OCI-M2 (cell line): ENCODE data around the gene PUDP.
"Not testable (repeated sequence)": the region's sequence is repeated elsewhere in the genome, so short reads cannot be mapped to it uniquely, and the experiment has no call there.

Source experiments
- DNase-seq: peaks from one replicate; lab custom pipeline; 2025; ENCODE audit not compliant: unreplicated experiment; lab: John Stamatoyannopoulos, UW

Gene PUDP

DNA sequence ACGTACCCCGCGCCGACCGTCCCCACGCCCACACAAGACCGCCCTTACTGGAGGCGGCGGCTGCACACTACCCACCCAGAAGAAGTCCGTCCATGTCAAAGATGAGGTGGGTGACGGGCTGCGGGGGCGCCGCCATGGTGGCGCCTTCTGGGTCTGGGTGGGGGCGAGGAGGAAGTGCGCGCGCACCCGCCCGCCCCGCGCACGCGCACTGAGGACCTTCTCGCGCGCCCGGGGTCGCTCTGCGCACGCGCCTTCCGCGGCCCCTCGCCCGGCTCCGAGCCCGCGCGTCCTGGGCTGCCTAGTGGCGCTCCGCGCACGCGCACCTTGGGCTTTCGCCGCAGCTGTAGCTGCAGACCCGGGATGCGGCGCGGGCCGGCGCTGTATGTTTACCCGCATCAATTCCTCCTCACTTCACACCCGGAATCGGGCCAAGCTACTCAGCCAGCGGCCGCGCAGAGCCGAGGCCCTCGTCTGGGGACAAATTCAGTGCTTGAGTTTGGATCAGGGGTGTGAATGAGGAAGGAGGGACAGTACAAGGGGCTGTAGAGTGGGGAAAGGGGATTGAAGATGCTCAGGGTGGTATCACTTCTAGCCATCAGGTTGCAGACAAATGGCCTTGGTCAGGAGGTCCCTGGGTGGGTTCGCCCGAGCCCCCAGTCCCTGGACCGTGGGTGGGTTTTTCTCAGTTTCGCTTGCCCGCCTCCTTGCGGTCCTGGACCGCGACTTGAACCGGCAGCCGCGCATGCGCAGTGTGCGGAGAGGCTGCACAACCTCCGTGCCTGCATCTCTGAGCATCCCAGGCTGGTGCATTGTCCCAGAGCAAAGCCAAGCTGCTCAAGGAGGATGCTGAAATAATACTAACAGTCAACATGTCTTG is at the start of gene PUDP:
Gene PUDP (minus strand): TSS at position 176 of the 877 bp plus-strand sequence. CDS start 40 bp downstream, at position 136.
- peak; percentile 32 for DNase-seq

DNA sequence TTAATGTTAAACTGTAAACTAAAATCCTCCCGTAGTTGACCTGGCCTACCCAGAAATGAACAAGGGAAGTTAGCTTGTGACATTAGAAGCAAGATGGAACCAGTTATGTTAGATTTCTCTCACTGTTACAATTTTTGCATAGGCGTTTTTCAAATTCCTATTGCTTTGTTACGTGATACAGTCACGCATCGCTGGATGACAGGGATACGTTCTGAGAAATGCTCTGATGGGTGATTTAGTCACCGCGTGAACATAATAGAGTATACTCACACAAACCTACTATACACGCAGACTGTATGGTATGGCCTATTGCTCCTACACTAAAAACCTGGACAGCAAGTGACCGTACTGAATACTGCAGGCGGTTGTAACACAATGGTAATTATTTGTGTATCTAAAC is 46.7 kb upstream of the PUDP start:
- no peak for DNase-seq

DNA sequence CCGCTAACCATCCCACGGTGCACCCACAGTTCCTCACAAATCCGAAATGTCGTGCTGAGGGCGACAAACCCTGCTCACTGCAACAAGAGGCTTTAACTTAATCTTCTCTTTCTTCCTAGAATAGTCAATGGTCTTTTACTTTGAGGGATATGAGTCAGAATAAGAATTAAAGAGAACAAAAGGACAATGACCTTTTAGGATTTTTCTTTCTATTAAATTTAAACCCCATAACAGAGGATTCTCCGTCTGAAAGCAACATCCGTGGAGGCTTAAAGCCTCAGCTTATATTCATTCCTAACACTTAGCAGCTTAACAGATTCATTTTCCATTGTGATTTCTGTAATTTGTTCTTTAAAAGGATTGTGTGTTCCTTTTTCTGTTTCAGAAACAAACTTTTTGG is 44.9 kb upstream of the PUDP start:
- DNase-seq, result no peak

DNA sequence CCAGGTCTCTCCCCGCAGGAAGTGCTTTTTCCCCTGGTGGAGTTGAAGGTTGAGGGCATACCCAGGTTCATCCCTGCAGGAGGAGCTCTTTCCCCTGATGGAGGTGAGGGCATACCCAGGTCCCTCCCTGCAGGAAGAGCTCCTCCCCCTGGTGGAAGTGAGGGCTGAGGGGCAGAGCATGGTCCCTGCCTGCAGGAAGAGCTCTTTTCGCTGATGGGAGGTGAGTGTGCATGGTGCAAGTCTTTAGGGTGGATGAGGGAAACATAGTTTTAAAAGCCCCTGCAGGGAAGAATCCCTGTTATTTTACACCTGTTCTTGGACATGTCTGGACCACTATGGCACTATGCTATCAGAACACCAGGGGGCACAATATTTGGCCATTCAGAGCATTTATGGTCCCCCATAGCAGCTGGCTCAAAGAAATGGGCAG is 43.7 kb upstream of the PUDP start:
- DNase-seq, result no peak

DNA sequence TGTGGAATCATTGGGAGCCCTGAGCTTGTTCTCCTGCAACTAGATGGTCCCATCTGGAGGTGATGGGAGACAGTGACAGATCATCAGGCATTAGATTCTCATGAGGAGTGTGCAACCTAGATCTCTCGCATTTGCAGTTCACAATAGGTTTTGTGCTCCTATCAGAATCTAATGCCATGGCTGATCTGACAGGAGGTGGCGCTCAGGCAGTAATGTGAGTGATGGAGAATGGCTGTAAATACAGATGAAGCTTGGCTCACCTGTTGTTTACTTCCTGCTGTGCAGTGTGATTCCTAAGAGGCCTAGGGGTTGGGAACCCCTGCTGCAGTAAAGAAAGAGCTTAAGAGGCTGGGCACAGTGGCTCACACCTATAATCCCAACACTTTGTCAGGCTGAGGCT is 42.2 kb upstream of the PUDP start:
- no peak for DNase-seq

DNA sequence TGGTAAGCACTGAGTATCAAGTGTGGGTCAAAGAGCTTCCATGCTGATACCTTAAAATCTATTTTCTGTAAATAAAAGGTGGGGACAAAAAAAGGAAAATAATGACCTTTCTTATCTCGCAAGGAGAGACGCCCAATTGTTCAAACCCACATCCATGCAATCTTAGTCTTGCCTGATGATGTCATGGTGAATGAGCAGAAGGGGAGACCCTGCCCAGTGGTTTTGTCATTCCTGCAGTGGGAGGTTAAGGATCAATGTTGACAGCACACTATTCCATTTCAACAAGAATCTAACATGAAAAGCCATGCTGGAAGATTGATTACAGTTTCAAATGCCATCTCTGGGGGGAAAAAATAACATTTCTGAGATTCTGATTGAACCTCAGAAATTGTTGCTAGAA is 40.7 kb upstream of the PUDP start:
- DNase-seq, result no peak

DNA sequence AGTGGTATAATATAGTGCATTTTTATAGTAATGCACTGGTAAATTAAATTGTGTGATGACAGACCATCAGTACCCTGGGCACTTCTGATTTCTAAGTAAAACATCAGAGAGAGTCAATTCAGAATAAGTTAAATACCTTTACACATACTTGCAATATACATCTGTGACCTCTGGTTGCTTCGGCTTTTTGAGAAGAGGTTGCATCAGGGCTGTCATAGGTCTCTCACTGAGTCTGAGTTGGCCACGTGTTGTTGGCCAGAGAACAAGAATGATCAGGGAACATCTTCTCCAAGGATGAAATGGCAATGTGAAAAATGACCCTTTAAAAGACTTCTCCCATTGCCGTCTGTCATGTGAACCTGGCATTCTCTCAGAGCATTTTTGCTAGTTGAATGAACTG is 36.9 kb upstream of the PUDP start:
- DNase-seq, result no peak

DNA sequence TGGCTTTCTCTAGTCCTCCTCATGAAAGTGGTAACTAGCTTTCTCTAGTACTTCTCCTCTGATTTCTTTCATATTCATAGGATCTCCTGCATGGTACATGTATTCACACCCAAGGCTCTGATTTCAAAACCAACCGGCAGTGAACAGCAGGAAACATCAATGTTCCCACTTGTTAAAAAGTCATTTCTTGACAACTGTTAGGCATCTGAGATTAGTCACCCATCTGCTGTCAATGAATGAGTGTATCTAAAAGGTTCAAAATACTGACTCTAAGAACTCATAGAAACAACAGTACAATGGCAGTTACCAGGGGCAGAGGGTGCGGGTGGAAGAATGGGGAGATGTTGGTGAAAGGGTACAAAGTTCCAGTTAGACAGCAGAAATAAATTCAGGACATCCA is 31.5 kb upstream of the PUDP start:
- no peak for DNase-seq

DNA sequence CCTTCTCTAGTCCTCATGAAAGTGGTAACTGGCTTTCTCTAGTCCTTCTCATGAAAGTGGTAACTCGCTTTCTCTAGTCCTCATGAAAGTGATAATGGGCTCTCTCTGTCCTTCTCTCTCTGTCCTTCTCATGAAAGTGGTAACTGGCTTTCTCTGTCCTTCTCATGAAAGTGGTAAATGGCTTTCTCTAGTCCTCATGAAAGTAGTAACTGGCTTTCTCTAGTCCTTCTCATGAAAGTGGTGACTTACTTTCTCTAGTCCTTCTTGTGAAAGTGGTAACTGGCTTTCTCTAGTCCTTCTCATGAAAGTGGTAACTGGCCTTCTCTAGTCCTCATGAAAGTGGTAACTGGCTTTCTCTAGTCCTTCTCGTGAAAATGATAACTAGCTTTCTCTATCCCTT is 30.9 kb upstream of the PUDP start:
- not testable (repeated sequence) for DNase-seq

DNA sequence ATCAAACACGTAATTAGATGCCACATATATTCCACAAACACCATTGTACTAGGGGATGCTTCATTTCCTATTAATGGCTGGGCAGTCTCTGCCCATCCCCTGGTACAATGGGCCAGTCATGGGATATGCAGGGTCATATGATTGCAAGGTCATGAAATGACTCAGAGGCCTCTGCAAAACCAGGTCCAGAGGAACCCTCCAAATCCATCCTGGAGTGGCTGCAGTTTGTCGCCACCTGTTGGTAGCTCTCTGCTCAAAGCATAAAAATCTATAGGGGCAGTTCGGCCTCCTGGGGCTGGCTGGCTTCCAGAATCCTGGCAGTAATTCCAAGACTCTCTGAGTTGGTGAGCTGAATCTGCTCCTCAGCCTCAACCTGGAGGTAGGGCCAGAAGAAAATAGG is 22.9 kb upstream of the PUDP start:
- no peak for DNase-seq

DNA sequence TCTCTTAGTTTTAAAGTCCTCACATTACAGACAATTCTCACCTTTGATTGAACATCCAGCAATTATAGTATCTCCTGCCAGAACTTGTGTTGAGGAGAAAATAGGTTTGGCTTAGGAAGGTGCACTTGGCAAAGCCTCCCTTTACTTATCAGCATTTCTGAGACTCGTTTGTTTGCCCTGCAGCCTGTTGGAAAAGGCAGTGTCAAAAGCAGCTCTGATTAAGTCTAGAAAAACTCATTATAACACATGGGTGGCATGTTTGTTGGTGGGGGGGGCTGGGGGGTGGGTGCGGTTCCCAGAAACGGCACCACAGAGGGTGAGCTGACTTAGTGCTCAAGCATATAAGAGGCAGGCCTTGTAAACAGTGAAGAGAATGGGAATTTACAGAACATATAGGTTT is 21.7 kb upstream of the PUDP start:
- DNase-seq, result no peak

DNA sequence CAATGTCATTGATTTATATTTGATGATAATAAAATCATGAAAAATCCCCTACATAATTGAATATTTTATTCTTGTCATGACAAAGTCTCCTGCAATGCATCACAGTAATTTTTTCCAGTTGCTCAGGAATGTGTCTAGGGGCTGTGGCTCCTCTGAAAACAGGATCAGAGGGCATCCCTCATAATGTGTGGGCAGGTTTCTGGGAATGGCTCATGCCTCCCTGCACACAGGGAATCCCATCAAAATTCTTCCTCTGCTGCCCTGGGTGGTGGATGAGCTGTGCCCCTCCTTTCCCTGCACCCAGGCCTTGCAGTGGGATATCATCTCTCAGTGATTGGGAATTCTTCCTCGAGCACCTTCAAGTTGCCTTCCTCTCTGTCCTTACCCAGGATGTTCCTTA is 20.4 kb upstream of the PUDP start:
- DNase-seq, result no peak

DNA sequence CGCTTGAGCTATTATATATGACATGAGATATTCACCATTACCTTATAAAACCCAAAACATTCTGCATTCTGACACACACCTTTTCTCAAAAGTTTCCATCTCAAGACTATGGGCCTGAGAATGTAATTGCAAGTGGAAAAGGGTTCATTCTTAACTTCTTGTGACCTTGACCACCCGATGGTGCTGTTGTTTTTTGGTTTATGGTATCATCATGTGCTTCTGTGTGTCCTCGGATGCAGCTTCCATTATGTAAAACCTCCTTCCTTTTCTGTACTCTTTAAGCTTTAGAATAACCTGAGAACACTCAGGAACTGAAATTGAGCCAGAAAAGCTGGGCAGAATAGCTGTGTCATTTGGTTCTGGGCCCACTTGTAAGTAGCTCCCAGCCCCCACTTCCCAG is 16.2 kb upstream of the PUDP start:
- no peak for DNase-seq

DNA sequence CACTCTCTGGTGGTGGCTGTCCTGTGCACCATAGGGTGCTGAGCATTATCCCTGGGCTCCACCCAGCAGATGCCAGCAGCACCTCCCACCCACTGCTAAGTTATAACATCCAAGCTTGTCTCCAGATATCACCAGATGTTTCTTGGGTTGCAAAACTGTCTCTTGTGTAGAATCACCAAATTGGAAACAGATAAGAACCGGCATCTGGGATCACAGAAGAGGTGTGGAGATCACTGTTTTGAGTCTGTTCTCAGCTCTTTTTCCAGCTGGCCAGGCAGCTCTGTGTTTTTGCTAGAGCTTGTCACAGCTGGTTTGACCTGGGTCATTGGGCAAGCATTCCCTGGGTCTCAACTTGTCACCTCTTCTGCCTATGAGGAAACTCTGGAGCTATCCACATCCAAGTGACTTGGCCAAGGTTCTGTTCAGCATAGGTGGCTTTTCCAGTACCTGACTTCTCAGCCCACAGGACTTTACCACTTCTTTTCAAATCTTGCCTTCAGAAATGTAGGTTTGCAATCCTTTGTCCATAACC is 15.3 kb upstream of the PUDP start:
- no peak for DNase-seq

DNA sequence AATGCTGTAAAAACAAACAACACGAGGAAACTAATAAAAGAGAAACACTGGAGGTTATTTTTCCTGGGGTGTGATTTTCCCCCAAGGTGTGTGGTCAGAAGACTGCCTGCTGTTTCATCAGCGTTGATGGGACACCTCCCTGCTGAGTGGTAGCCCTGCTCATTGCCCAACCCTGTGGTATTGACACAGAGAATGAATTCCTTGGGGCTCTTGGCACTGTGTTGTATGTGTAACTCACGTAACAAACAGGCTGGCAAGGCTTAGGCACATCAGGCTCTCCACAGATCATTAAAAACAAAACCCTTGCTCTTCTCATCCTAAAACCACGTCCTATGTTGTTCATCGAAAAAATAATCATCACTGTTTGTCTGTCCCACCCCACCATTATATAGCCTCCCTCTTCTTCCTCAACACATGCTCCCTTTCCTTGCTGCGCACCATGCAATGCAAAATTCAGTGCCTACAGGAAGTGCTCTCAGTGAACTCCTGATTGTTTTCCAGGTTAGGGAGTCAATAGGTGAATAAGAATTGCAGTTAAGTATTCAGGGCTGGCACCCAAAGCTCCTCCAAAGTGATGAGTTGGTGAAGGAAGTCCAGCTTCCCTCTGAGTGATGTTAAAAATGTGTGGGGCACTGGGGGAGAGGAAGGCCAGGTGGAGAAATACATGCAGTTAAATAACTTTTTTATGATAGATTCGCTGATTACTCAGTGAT is 11.4 kb upstream of the PUDP start:
- DNase-seq, result no peak

DNA sequence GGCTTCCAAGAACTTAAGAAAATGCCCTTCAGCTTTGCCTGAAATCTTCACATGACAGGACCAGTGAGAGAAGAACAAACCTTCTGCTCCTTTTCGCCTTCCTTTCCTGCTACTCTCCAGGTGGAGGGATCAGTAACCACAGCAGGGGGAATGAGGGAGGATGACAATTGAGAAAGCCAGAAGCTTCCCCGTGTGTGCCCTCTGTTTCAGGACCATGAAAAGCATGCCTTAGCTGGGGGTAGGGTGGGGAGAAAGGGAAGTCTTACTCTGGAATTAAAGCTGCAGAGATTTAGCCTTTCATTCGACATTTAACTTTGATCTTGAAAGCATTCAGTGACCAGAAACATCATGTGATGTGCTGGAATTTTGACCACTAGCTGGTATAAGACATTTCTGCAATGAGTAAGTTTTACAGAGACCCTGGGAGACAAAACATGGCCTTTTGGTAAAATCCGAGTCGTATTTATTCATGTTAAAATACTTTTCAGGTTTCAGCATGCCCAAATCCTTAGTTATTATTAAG is 10.6 kb upstream of the PUDP start:
- no peak for DNase-seq

DNA sequence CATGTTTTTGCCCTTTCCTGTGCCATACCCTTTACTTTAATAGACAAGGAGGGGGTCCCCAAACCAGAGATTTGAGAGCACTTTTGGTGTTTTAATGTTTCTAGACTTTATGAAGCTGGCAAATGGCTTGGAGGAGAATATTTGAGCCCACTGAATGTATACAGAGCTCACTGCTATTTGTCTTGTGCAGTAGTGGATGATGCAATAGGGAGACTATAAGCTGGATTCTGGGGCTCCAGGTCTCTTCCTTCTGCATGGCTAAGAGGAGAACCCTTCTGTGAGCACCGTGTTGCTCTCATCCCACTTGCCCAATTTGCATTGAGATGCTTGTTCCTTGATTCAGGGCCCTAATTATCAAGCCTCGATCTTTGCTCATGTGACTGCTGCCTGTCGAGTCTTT is 8.9 kb upstream of the PUDP start:
- DNase-seq, result no peak

DNA sequence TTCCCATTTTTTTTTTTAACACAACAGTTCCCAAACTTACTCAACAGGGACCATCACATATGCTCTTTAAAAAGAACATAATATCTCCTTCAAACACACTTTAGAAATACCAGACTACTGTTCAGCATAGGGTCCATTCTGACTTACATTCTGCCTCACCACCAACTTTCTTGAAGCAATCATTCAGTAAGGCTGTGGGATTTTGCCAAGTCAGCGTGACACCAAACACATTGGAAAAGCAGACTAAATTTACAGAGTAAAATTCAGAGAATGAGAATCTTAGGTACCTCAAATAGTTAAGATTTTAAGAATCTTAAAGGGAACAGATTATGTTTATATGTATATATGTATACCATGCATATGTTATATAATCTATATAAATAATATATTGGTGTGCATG is 7.2 kb upstream of the PUDP start:
- no peak for DNase-seq

DNA sequence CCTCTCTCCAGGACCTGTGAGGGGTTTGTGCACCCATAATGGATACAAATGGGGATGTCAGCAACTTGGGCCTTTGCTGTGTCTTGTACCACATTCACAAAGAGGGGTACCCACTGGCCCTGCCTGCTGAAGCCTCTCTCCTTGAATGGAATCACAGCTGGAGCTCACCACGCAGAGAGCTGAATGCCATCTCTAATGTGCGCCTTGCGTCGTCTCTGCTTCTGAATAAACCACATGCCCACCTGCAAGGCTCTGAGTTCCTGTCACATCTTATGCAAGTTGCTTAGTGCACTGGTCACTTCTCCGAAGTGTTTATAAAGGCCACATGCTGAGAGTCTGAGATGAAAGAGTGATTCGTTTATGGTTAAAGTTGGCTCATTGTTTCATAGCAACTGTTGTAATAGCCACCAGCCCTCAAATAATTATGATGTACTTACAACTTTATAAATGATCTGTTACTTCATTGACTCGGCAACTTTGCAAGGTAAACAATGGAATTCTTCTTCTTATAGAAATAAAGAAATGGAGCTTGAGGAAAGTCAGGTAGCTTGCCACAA is 6.2 kb upstream of the PUDP start:
- no peak for DNase-seq

DNA sequence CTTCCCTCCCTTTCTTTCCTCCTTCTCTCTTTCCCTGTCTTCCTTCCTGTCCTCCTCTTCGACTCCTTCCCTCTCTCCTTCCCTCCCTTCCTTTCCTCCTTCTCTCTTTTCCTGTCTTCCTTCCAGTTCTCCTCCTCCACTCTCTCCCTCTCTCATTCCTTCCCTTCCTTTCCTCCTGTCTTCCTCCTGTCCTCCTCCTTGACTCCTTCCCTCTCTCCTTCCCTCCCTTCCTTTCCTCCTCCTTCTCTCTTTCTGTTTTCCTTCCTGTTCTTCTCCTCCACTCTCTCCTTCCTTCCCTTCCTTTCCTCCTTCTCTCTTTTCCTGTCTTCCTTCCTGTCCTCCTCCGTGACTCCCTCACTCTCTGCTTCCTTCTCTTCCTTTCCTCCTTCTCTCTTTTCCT is 5.3 kb upstream of the PUDP start:
- no peak for DNase-seq

DNA sequence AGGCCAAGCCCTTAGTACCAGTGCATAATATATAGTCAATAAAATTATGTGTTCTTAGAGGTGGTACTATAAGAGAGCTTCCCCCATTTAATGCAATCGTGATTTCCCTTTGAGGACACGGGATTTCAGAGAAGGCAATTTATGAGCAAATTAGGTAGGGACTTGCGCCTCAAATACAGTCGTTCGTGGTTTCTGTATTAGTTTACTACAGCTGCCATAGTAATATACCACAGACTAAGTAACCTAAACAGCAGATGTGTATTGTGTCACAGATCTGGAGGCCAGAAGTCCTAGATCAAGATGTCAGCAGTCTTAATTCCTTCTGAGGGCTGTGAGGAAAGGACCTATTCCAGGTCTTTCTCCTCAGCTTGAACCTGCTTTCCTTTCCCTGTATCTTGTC is 1.5 kb upstream of the PUDP start:
- DNase-seq, result no peak
